ENCODE measurements around the gene DHRS13. TPM values are rescaled to one million over a fixed set of nuclear protein-coding genes. Genes with fewer than 3 reads are reported as not detected.

The DHRS13 gene
- polyA plus RNA-seq, 1 donor (not counting 4 experiments of a cell fraction or from before 2014, with no cell fraction given): 3.4 TPM

- Histone ChIP-seq H2AFZ (ENCODE audit: control insufficient read depth, low read length) (no peak overlapping the region), H3K9me1 (ENCODE audit: control insufficient read depth, extremely low read depth, insufficient read depth, low read length) (peaks cover under 1% of the 10 kb centered on the region), H3K4me2 (ENCODE audit: control insufficient read depth, extremely low read depth, insufficient read depth, low read depth, low read length) (no peak overlapping the region), H3K27me3 (ENCODE audit: control insufficient read depth, extremely low read depth, insufficient read depth, low read length) (no peaks in the 10 kb centered on the region), H3K36me3 (ENCODE audit: control insufficient read depth in 2 of 2, extremely low read depth in 1 of 2, insufficient read depth in 2 of 2, low read length in 2 of 2) (peaks cover 27 to 29% of the 10 kb centered on the region in 2 experiments), H3K9me3 (ENCODE audit: control insufficient read depth, low read depth, low read length) (no peaks in the 10 kb centered on the region), H3K4me1 (ENCODE audit: control insufficient read depth, extremely low read depth, insufficient read depth, low read length) (peaks cover 11% of the 10 kb centered on the region), H3K79me2 (ENCODE audit: control insufficient read depth, insufficient read depth, low read length) (peaks cover 15% of the 10 kb centered on the region), H4K20me1 (ENCODE audit: control insufficient read depth, extremely low read depth, insufficient read depth, low read length) (no peaks in the 10 kb centered on the region), H3K9ac (ENCODE audit: control insufficient read depth, extremely low read depth, insufficient read depth, low read length) (no peak overlapping the region), H3K27ac (ENCODE audit: control insufficient read depth, insufficient read depth, low read length) (no peak overlapping the region), H3K4me3 (ENCODE audit: control insufficient read depth in 2 of 3, extremely low read depth in 1 of 3, insufficient read depth in 2 of 3, low read depth in 1 of 3, low read length in 3 of 3) (no peak overlapping the region)
- TF ChIP-seq CTCF (optimal IDR thresholded peaks at IDR 0.05 in 1 of 3, IDR thresholded peaks at IDR 0.05 in 1 of 3, conservative IDR thresholded peaks at IDR 0.05 in 1 of 3; ENCODE audit: extremely low read depth in 1 of 3, insufficient read depth in 2 of 3, low read length in 3 of 3) (no peak), EZH2 (IDR thresholded peaks at IDR 0.05; ENCODE audit: low read length) (no peak)
- FAIRE-seq (no peak), DNase-seq (ENCODE audit: low read depth, low spot score) (no peak)
- dilution Hi-C loops (cut with MboI; ENCODE audit: extremely low pct_ligation_motif_present, low sequenced_read_pairs): no loop called here
Measured at GRCh38 chr17:28858801-28859355, 44.0 kb downstream of the DHRS13 start.

- H3K4me1 ChIP-seq (ENCODE audit: control insufficient read depth, extremely low read depth, insufficient read depth, low read length): peaks cover 11% of the 10 kb centered on the region
- no peak overlapping the region for H2AFZ ChIP-seq (ENCODE audit: control insufficient read depth, low read length)
- DNase-seq (ENCODE audit: low read depth, low spot score): no peak
- no peaks in the 10 kb centered on the region for H3K27me3 ChIP-seq (ENCODE audit: control insufficient read depth, extremely low read depth, insufficient read depth, low read length)
- TF ChIP-seq CTCF (optimal IDR thresholded peaks at IDR 0.05 in 1 of 3, IDR thresholded peaks at IDR 0.05 in 1 of 3, conservative IDR thresholded peaks at IDR 0.05 in 1 of 3; ENCODE audit: extremely low read depth in 1 of 3, insufficient read depth in 2 of 3, low read length in 3 of 3): no peak
- TF ChIP-seq EZH2 (IDR thresholded peaks at IDR 0.05; ENCODE audit: low read length): no peak
- H3K27ac ChIP-seq (ENCODE audit: control insufficient read depth, insufficient read depth, low read length): no peak overlapping the region
- H4K20me1 ChIP-seq (ENCODE audit: control insufficient read depth, extremely low read depth, insufficient read depth, low read length): no peaks in the 10 kb centered on the region
- no peaks in the 10 kb centered on the region for H3K9me3 ChIP-seq (ENCODE audit: control insufficient read depth, low read depth, low read length)
- no peak overlapping the region for H3K4me3 ChIP-seq (ENCODE audit: control insufficient read depth in 2 of 3, extremely low read depth in 1 of 3, insufficient read depth in 2 of 3, low read depth in 1 of 3, low read length in 3 of 3)
- no peak overlapping the region for H3K9ac ChIP-seq (ENCODE audit: control insufficient read depth, extremely low read depth, insufficient read depth, low read length)
- no peaks in the 10 kb centered on the region for H3K9me1 ChIP-seq (ENCODE audit: control insufficient read depth, extremely low read depth, insufficient read depth, low read length)
- peaks cover 27 to 29% of the 10 kb centered on the region in 2 experiments for H3K36me3 ChIP-seq (ENCODE audit: control insufficient read depth in 2 of 2, extremely low read depth in 1 of 2, insufficient read depth in 2 of 2, low read length in 2 of 2)
- dilution Hi-C loops (cut with MboI; ENCODE audit: extremely low pct_ligation_motif_present, low sequenced_read_pairs): no loop called here
- FAIRE-seq: no peak
- H3K79me2 ChIP-seq (ENCODE audit: control insufficient read depth, insufficient read depth, low read length): peaks cover 15% of the 10 kb centered on the region
- no peak overlapping the region for H3K4me2 ChIP-seq (ENCODE audit: control insufficient read depth, extremely low read depth, insufficient read depth, low read depth, low read length)
Measured at GRCh38 chr17:28857905-28858800, 44.7 kb downstream of the DHRS13 start.

Measured in keratinocyte (primary cell).